Measurements from ENCODE around the gene UBB. TPM values are rescaled to one million over a fixed set of nuclear protein-coding genes. Genes with fewer than 3 reads are reported as not detected.
A peak's percentile ranks its signal among the peaks of the same experiment; 100 is the strongest.

Gene UBB
- total RNA-seq, 1 donor from 2014 or later = 1,783 TPM

DNA sequence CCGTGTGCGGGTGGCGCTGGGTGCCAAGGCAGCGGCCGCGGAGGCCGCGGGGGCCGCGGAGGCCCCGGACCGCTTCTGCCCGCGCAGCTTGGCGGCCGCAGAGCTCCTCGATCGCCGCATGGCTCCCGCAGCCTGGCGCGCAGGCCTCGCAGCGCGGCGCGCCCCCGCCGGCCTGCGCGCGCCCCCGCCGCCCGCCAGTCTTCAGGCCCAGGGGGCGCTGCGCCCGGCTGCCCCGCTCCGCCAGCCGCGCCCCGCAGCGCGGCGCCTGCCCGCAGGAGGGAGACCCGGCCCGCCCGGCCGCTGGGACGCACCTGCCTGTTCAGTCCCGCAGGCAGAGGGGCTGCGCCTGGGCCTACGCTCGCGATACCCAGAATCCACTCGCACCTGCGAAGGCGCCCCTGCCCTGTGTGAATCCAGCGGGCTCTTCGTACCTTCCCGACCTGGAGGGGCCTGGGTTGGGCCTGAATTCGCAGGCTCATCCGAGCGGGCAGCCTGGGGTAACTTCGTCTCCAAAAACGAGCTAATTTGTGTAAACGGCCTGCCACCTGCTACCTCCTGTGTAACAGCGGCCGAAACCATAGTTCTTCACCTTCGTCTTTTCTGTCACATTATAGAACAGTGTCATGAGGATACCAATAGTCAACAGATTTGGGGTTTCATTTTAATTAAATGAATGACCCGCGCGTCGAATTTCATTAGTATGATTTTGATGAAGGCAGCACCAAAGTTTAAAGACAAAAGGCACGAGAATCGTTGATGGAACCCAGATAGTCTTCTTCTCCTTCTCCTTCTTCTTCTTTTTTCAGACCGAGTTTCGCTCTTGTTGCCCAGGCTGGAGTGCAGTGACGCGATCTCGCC lies 27.3 kb upstream of the UBB start, which contains the start of gene CENPV:
TSS of gene CENPV (minus strand) at position 153 of the 858 bp plus-strand sequence. CDS start at position 120, 33 bp downstream.
- TF ChIP-seq, protein P1, sequence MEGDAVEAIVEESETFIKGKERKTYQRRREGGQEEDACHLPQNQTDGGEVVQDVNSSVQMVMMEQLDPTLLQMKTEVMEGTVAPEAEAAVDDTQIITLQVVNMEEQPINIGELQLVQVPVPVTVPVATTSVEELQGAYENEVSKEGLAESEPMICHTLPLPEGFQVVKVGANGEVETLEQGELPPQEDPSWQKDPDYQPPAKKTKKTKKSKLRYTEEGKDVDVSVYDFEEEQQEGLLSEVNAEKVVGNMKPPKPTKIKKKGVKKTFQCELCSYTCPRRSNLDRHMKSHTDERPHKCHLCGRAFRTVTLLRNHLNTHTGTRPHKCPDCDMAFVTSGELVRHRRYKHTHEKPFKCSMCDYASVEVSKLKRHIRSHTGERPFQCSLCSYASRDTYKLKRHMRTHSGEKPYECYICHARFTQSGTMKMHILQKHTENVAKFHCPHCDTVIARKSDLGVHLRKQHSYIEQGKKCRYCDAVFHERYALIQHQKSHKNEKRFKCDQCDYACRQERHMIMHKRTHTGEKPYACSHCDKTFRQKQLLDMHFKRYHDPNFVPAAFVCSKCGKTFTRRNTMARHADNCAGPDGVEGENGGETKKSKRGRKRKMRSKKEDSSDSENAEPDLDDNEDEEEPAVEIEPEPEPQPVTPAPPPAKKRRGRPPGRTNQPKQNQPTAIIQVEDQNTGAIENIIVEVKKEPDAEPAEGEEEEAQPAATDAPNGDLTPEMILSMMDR (IDR thresholded peaks at IDR 0.05; ENCODE audit: insufficient read depth, low read depth, low read length) = no peak
- TF ChIP-seq EZH2 (IDR thresholded peaks at IDR 0.05; ENCODE audit: insufficient read depth, low read length) = no peak
- peaks cover 8% of the 10 kb centered on the region for H3K36me3 ChIP-seq (ENCODE audit: insufficient read depth, low read length)
- peak within 1 kb of the TSS; percentile 88 for H3K4me3 ChIP-seq (ENCODE audit: insufficient read depth, low read depth, low read length)
- peaks cover 32% of the 10 kb centered on the region for H3K79me2 ChIP-seq (ENCODE audit: insufficient read depth, low read length)
- no peaks in the 10 kb centered on the region for H3K27me3 ChIP-seq (ENCODE audit: insufficient read depth, low read length)
- H4K20me1 ChIP-seq (ENCODE audit: insufficient read depth, low read length) = peaks cover 4% of the 10 kb centered on the region
- no peaks in the 10 kb centered on the region for H3K9me3 ChIP-seq (ENCODE audit: insufficient read depth, low read depth, low read length)
- DNase-seq (ENCODE audit: low read depth) = peak; percentile 27
- peak within 1 kb of the TSS; percentile 92 for H3K4me3 Mint-ChIP-seq (ENCODE audit: unreplicated experiment)
- no peak for FAIRE-seq
- peaks cover 2% of the 10 kb centered on the region for H3K4me1 Mint-ChIP-seq (ENCODE audit: low read depth, unreplicated experiment)
- H3K4me2 ChIP-seq (ENCODE audit: low read length) = peak within 1 kb of the TSS; percentile 98
- peaks cover 3% of the 10 kb centered on the region for H3K4me1 ChIP-seq (ENCODE audit: insufficient read depth, low read length)
- peak within 1 kb of the TSS; percentile 51 for H3K27ac ChIP-seq (ENCODE audit: low read depth, low read length)
- H2AFZ ChIP-seq (ENCODE audit: low read depth, low read length) = peak within 1 kb of the TSS; percentile 85
- no peaks in the 10 kb centered on the region for H3K36me3 Mint-ChIP-seq (ENCODE audit: low read depth, unreplicated experiment)
- H3K27ac Mint-ChIP-seq (ENCODE audit: unreplicated experiment) = peak within 1 kb of the TSS; percentile 88
- H3K9ac ChIP-seq (ENCODE audit: low read length) = peak within 1 kb of the TSS; percentile 85
- H3K27me3 Mint-ChIP-seq (ENCODE audit: low read depth, unreplicated experiment) = peaks cover 4% of the 10 kb centered on the region
- H3K9me3 Mint-ChIP-seq (ENCODE audit: unreplicated experiment) = no peaks in the 10 kb centered on the region

DNA sequence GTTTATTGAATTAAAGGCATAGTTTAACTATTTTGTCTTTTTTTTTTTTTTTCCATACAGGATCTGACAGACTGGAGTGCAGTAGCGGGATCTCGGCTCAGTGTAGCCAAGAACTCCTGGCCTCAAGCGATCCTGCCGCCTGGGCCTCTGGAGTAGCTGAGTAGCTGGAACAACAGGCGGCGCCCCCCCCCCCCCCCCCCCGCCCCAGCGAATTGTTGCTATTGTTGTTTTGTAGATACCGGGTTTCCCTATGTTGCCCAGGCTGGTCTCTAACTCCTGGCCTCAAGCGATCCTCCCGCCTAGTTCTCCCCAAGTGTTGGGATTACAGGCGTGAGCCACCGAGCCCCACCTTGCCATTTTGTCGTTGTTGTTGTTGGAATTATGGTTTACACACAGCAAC lies 26.3 kb upstream of the UBB start:
- TF ChIP-seq, protein P1 (IDR thresholded peaks at IDR 0.05; ENCODE audit: insufficient read depth, low read depth, low read length) = no peak
- no peak for TF ChIP-seq EZH2 (IDR thresholded peaks at IDR 0.05; ENCODE audit: insufficient read depth, low read length)
- peaks cover 3% of the 10 kb centered on the region for H3K36me3 ChIP-seq (ENCODE audit: insufficient read depth, low read length)
- peaks cover 32% of the 10 kb centered on the region for H3K79me2 ChIP-seq (ENCODE audit: insufficient read depth, low read length)
- FAIRE-seq (no peak), DNase-seq (ENCODE audit: low read depth) (no peak)
- no peak overlapping the region for H2AFZ ChIP-seq (ENCODE audit: low read depth, low read length)
- Mint-ChIP-seq H3K36me3 (ENCODE audit: low read depth, unreplicated experiment) (no peaks in the 10 kb centered on the region), H3K27me3 (ENCODE audit: low read depth, unreplicated experiment) (peaks cover 4% of the 10 kb centered on the region), H3K27ac (ENCODE audit: unreplicated experiment) (no peak overlapping the region), H3K9me3 (ENCODE audit: unreplicated experiment) (no peaks in the 10 kb centered on the region), H3K4me1 (ENCODE audit: low read depth, unreplicated experiment) (peaks cover 2% of the 10 kb centered on the region), H3K4me3 (ENCODE audit: unreplicated experiment) (peak overlapping the region; percentile 68)
- H3K27ac ChIP-seq (ENCODE audit: low read depth, low read length) = no peak overlapping the region
- H3K4me3 ChIP-seq (ENCODE audit: insufficient read depth, low read depth, low read length) = no peak overlapping the region
- no peaks in the 10 kb centered on the region for H3K9me3 ChIP-seq (ENCODE audit: insufficient read depth, low read depth, low read length)
- peaks cover under 1% of the 10 kb centered on the region for H4K20me1 ChIP-seq (ENCODE audit: insufficient read depth, low read length)
- H3K9ac ChIP-seq (ENCODE audit: low read length) = no peak overlapping the region
- peaks cover 3% of the 10 kb centered on the region for H3K4me1 ChIP-seq (ENCODE audit: insufficient read depth, low read length)
- no peaks in the 10 kb centered on the region for H3K27me3 ChIP-seq (ENCODE audit: insufficient read depth, low read length)
- no peak overlapping the region for H3K4me2 ChIP-seq (ENCODE audit: low read length)

DNA sequence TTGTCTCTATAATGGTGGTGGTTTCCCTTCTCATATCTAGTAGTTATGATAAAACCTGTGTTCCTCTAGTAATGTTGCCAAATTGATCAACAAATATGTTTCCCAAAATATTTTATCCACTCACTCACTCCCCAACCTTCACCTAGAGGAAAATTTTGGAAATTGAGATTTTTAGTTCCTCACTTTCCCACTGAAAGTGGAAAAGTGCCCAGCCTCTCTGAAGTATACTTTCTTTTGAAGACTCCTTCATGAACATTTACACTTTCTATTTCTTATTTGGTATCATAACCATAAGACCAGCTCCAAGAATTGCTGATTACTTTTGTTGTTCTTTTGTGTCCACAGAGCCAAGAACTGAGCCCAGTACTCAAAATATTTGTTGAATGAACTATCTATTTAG lies 22.5 kb upstream of the UBB start:
- H3K4me3 ChIP-seq (ENCODE audit: insufficient read depth, low read depth, low read length) = no peak overlapping the region
- H3K36me3 ChIP-seq (ENCODE audit: insufficient read depth, low read length) = no peaks in the 10 kb centered on the region
- no peak overlapping the region for H3K4me2 ChIP-seq (ENCODE audit: low read length)
- Mint-ChIP-seq H3K36me3 (ENCODE audit: low read depth, unreplicated experiment) (no peaks in the 10 kb centered on the region), H3K4me3 (ENCODE audit: unreplicated experiment) (no peak overlapping the region), H3K9me3 (ENCODE audit: unreplicated experiment) (no peaks in the 10 kb centered on the region), H3K27ac (ENCODE audit: unreplicated experiment) (no peak overlapping the region), H3K4me1 (ENCODE audit: low read depth, unreplicated experiment) (no peaks in the 10 kb centered on the region), H3K27me3 (ENCODE audit: low read depth, unreplicated experiment) (peaks cover 4% of the 10 kb centered on the region)
- no peak overlapping the region for H3K9ac ChIP-seq (ENCODE audit: low read length)
- DNase-seq (ENCODE audit: low read depth) (no peak), FAIRE-seq (no peak)
- no peaks in the 10 kb centered on the region for H3K9me3 ChIP-seq (ENCODE audit: insufficient read depth, low read depth, low read length)
- no peaks in the 10 kb centered on the region for H4K20me1 ChIP-seq (ENCODE audit: insufficient read depth, low read length)
- H3K27me3 ChIP-seq (ENCODE audit: insufficient read depth, low read length) = no peaks in the 10 kb centered on the region
- H3K79me2 ChIP-seq (ENCODE audit: insufficient read depth, low read length) = peaks cover 3% of the 10 kb centered on the region
- H2AFZ ChIP-seq (ENCODE audit: low read depth, low read length) = no peak overlapping the region
- no peak overlapping the region for H3K27ac ChIP-seq (ENCODE audit: low read depth, low read length)
- TF ChIP-seq, protein P1 (IDR thresholded peaks at IDR 0.05; ENCODE audit: insufficient read depth, low read depth, low read length) = no peak
- no peak for TF ChIP-seq EZH2 (IDR thresholded peaks at IDR 0.05; ENCODE audit: insufficient read depth, low read length)
- H3K4me1 ChIP-seq (ENCODE audit: insufficient read depth, low read length) = peaks cover 3% of the 10 kb centered on the region
